PC-3 (cell line): ENCODE measurements around the gene CPD. TPM values are rescaled to one million over a fixed set of nuclear protein-coding genes. Genes with fewer than 3 reads are reported as not detected.
"Not testable (repeated sequence)": the region's sequence is repeated elsewhere in the genome, so short reads cannot be mapped to it uniquely, and the experiment has no call there.

Experiments used
- ATAC-seq: fragments of 200-7000 bp; cut with Tn5 transposase; 2 replicates; pipeline ENCODE4 v1.9.1; 2020; ENCODE audit warnings: mild to moderate bottlenecking, moderate library complexity
- BruUV-seq: library from RNA; stranded (reverse); fragments of 400-500 nt; replicated peaks from 2 replicates; lab custom pipeline; 2021; lab: Mats Ljungman, UMichigan
- CTCF ChIA-PET: fragments of 300-600 bp; sonication (Branson Sonifier 250); formaldehyde crosslinking; loops from one replicate; lab custom pipeline; 2022; ENCODE audit warnings: antibody characterized with exemption; lab: Charles Lee
- POLR2A ChIA-PET: fragments of 300-600 bp; sonication (Branson Sonifier 250); formaldehyde crosslinking; loops from one replicate; lab custom pipeline; 2022; ENCODE audit warnings: antibody characterized with exemption; ENCODE audit not compliant: unreplicated experiment; lab: Charles Lee
- DNase-seq: peaks from one replicate; pipeline ENCODE4 v3.0.0-alpha.2; 2015
- H2AFZ ChIP-seq: fragments of 300-600 bp; sonication (generic); 2 replicates; pipeline ENCODE4 v1.6.0; 2016; ENCODE audit warnings: antibody characterized with exemption, low read length
- H3F3A ChIP-seq: fragments of 300-600 bp; sonication (generic); one replicate; pipeline ENCODE4 v1.6.0; 2017; ENCODE audit warnings: antibody characterized with exemption, low read length, control low read depth, mild to moderate bottlenecking; ENCODE audit not compliant: unreplicated experiment
- H3K27ac ChIP-seq: fragments of 300-600 bp; sonication (generic); 2 replicates; pipeline ENCODE4 v1.5.1; 2016; ENCODE audit warnings: mild to moderate bottlenecking, low read length
- H3K27me3 ChIP-seq: fragments of 300-600 bp; sonication (generic); 2 replicates; pipeline ENCODE4 v1.6.1; 2016; ENCODE audit warnings: low read length, mixed read lengths
- H3K36me3 ChIP-seq: fragments of 300-600 bp; sonication (generic); 2 replicates; pipeline ENCODE4 v1.6.1; 2016; ENCODE audit warnings: low read depth, mixed run types, low read length, mixed read lengths
- H3K4me1 ChIP-seq: fragments of 300-600 bp; sonication (generic); 2 replicates; pipeline ENCODE4 v1.5.1; 2016; ENCODE audit warnings: low read length; ENCODE audit not compliant: insufficient read depth
- H3K4me2 ChIP-seq: fragments of 300-600 bp; sonication (generic); 2 replicates; pipeline ENCODE4 v1.6.0; 2016; ENCODE audit warnings: low read length
- H3K4me3 ChIP-seq: fragments of 300-600 bp; sonication (generic); 2 replicates; pipeline ENCODE4 v1.5.1; 2016; ENCODE audit warnings: mild to moderate bottlenecking, low read length, mixed read lengths
- H3K79me2 ChIP-seq: fragments of 300-600 bp; sonication (generic); 2 replicates; pipeline ENCODE4 v1.6.1; 2017; ENCODE audit warnings: low read length, mixed read lengths
- H3K9ac ChIP-seq: fragments of 300-600 bp; sonication (generic); 2 replicates; pipeline ENCODE4 v1.6.0; 2016; ENCODE audit warnings: mild to moderate bottlenecking, low read length
- H3K9me2 ChIP-seq: fragments of 300-600 bp; sonication (generic); replicated peaks from 2 replicates; pipeline ENCODE4 v1.6.1; 2016; ENCODE audit warnings: mixed run types, low read length, mixed read lengths
- H3K9me3 ChIP-seq: fragments of 300-600 bp; sonication (generic); 2 replicates; pipeline ENCODE4 v1.6.1; 2016; ENCODE audit warnings: low read length, mixed read lengths
- H4K20me1 ChIP-seq: fragments of 300-600 bp; sonication (generic); 2 replicates; pipeline ENCODE4 v1.6.1; 2016; ENCODE audit warnings: low read length, mixed read lengths
- EZH2 ChIP-seq: fragments of 300-600 bp; sonication (generic); IDR thresholded peaks from one replicate; pipeline ENCODE4 v1.6.1; 2017; ENCODE audit warnings: antibody characterized with exemption, mild to moderate bottlenecking, low read length; ENCODE audit not compliant: unreplicated experiment
- EZH2phosphoT487 ChIP-seq: fragments of 300-600 bp; sonication (generic); IDR thresholded peaks from 2 replicates; pipeline ENCODE4 v1.6.1; 2018; ENCODE audit warnings: mild to moderate bottlenecking, antibody characterized with exemption, low read length, borderline replicate concordance
- intact Hi-C: fragments of 100-400 bp; cut with micrococcal nuclease; formaldehyde crosslinking; loops from 2 replicates; pipeline ENCODE4 v1.9.0; 2023
- total RNA-seq: library from RNA; depleted of rRNA; stranded (reverse); fragments of >200 nt; gene quantifications from 2 replicates; pipeline ENCODE4 v1.2.3, GENCODE V29; 2014
- TF ChIP-seq, protein P1 (sequence below): fragments of 300-600 bp; sonication (generic); conservative IDR thresholded peaks from 2 replicates; pipeline ENCODE4 v1.5.1; 2017; ENCODE audit warnings: antibody characterized with exemption, low read depth, mild to moderate bottlenecking, low read length

The CPD gene
- total RNA-seq, 1 experiment from 2014 or later, result 30.9 TPM

DNA sequence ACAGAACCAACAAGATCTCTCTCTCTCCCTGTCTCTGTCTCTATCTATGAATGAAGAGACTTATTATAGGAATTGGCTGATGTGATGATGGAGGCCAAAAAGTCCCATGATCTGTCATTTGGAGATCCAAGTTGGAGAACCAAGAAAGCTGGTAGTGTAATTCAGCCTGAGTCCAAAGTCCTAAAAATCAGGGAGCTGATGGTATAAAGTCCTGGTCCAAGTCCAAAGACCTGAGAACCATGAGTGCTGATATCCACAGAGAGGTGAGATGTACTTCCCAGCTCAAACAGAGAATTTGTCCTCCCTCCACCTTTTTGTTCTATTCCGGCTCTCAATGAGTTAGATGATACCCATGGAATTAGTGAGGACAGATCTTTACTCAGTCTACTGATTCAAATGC lies 29.5 kb upstream of the CPD start:
- Histone ChIP-seq H3K79me2 (no peaks in the 10 kb centered on the region), H3F3A (peaks cover 4% of the 10 kb centered on the region), H3K9me2 (no peaks in the 10 kb centered on the region), H3K4me1 (peaks cover 22% of the 10 kb centered on the region), H3K9me3 (no peaks in the 10 kb centered on the region; the same call in 1 of the 2 replicates), H2AFZ (no peak overlapping the region), H3K36me3 (no peaks in the 10 kb centered on the region), H3K4me2 (no peak overlapping the region), H4K20me1 (no peaks in the 10 kb centered on the region), H3K27ac (no peak overlapping the region), H3K9ac (no peak overlapping the region), H3K27me3 (no peaks in the 10 kb centered on the region), H3K4me3 (no peak overlapping the region)
- ATAC-seq, result no peak
- no peak for TF ChIP-seq EZH2
- TF ChIP-seq, protein P1, sequence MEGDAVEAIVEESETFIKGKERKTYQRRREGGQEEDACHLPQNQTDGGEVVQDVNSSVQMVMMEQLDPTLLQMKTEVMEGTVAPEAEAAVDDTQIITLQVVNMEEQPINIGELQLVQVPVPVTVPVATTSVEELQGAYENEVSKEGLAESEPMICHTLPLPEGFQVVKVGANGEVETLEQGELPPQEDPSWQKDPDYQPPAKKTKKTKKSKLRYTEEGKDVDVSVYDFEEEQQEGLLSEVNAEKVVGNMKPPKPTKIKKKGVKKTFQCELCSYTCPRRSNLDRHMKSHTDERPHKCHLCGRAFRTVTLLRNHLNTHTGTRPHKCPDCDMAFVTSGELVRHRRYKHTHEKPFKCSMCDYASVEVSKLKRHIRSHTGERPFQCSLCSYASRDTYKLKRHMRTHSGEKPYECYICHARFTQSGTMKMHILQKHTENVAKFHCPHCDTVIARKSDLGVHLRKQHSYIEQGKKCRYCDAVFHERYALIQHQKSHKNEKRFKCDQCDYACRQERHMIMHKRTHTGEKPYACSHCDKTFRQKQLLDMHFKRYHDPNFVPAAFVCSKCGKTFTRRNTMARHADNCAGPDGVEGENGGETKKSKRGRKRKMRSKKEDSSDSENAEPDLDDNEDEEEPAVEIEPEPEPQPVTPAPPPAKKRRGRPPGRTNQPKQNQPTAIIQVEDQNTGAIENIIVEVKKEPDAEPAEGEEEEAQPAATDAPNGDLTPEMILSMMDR, result no peak
- TF ChIP-seq EZH2phosphoT487, result no peak
- ChIA-PET CTCF (no interaction called here), POLR2A (no interaction called here)
- BruUV-seq, result no TSS peak
- intact Hi-C loops, result no loop called here
- DNase-seq, result no peak

DNA sequence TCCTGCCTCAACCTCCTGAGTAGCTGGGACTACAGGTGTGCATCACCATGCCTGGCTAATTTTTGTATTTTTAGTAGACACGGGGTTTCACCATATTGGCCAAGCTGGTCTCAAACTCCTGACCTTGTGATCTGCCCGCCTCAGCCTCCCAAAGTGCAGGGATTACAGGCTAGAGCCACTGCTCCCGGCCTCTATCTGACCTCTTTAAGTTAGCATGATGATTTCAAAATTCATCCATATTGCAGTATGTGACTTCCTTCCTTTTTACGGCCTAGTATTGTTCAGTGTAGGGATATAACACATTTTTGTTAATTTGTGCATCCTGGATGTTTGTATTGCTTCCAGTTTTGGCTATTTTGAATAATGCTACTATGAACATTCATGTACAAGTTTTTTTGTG lies 27.5 kb upstream of the CPD start:
- not testable (repeated sequence) for BruUV-seq

DNA sequence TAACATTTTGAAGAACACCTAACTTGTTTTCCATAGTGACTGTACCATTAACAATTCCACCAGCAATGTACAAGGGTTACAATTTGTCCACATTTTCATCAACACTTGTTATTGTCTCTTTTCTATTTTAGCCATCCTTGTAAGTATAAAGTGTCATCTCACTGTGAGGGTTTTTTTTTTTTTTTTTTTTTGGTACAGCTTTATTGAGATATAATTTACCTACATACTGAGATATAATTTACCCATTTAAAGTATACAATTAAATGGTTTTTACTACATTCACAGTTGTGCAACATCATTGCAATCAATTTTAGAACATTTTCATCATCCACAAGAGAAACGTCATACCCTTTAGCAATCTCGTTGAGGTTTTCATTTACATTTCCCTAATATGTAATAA lies 27.0 kb upstream of the CPD start:
- no peaks in the 10 kb centered on the region for H3K4me1 ChIP-seq
- H3F3A ChIP-seq, result no peaks in the 10 kb centered on the region
- H4K20me1 ChIP-seq, result no peaks in the 10 kb centered on the region
- no peaks in the 10 kb centered on the region for H3K27me3 ChIP-seq
- TF ChIP-seq EZH2 (no peak), EZH2phosphoT487 (no peak)
- TF ChIP-seq, protein P1, result no peak
- H3K9ac ChIP-seq, result no peak overlapping the region
- ATAC-seq (no peak), DNase-seq (no peak)
- no peaks in the 10 kb centered on the region for H3K79me2 ChIP-seq
- H3K9me2 ChIP-seq, result no peaks in the 10 kb centered on the region
- H3K9me3 ChIP-seq, result no peaks in the 10 kb centered on the region; the same call in 1 of the 2 replicates
- BruUV-seq, result no TSS peak
- H3K4me2 ChIP-seq, result no peak overlapping the region
- no peak overlapping the region for H3K27ac ChIP-seq
- no peaks in the 10 kb centered on the region for H3K36me3 ChIP-seq
- H3K4me3 ChIP-seq, result no peak overlapping the region
- H2AFZ ChIP-seq, result no peak overlapping the region
- CTCF ChIA-PET, result no interaction called here
- POLR2A ChIA-PET, result no interaction called here
- intact Hi-C loops, result no loop called here

More for the DNA sequence above, 27.5 kb upstream of the CPD start:
- DNase-seq, H3K79me2 ChIP-seq, H3K4me1 ChIP-seq, H3K9me3 ChIP-seq, H4K20me1 ChIP-seq, CTCF ChIA-PET, H2AFZ ChIP-seq, H3K9me2 ChIP-seq, ATAC-seq, H3K9ac ChIP-seq, H3K4me3 ChIP-seq, POLR2A ChIA-PET, H3K4me2 ChIP-seq, H3F3A ChIP-seq, H3K27me3 ChIP-seq, H3K27ac ChIP-seq, H3K36me3 ChIP-seq, intact Hi-C loops: not testable (repeated sequence)
